HEK293 (cell line): Measurements from ENCODE around the gene YIPF2.

ENCODE experiments used
- CTCF ChIA-PET: fragments of 350-600 bp; formaldehyde crosslinking; extraction: SDS; loops from one replicate; lab custom pipeline; 2021; ENCODE audit warnings: antibody characterized with exemption; lab: Yijun Ruan, JAX
- POLR2A ChIA-PET: fragments of 300-600 bp; formaldehyde crosslinking; extraction: SDS; loops from one replicate; lab custom pipeline; 2020; ENCODE audit warnings: antibody characterized with exemption, inconsistent platforms; lab: Yijun Ruan, JAX
- H3K27ac ChIP-seq: fragments of 200-500 bp; sonication (Bioruptor generic); 2 replicates; pipeline ENCODE4 v1.5.1; 2014; ENCODE audit warnings: low read depth, low read length, control low read depth, inconsistent platforms; ENCODE audit errors: extremely low read depth
- H3K36me3 ChIP-seq, 2 experiments: fragments of 200-500 bp in 1 of 2; sonication (Bioruptor generic) in 1 of 2; 1 replicate in 1 of 2; 2 replicates in 1 of 2; pipeline ENCODE4 v1.5.1; 2014 to 2017; ENCODE audit warnings: inconsistent platforms in 2 of 2, low read length in 2 of 2; ENCODE audit not compliant: control insufficient read depth in 2 of 2, insufficient read depth in 1 of 2
- H3K4me1 ChIP-seq: fragments of 200-500 bp; sonication (Bioruptor generic); 2 replicates; pipeline ENCODE4 v1.5.1; 2014; ENCODE audit warnings: mild to moderate bottlenecking, low read length, inconsistent platforms; ENCODE audit not compliant: control insufficient read depth, insufficient read depth
- H3K4me3 ChIP-seq: 2 replicates; pipeline ENCODE4 v1.5.1; 2011; ENCODE audit warnings: low read depth, mild to moderate bottlenecking, control low read depth, low read length, moderate library complexity
- H3K9me3 ChIP-seq: fragments of 200-500 bp; sonication (Bioruptor generic); 2 replicates; pipeline ENCODE4 v1.5.1; 2014; ENCODE audit warnings: low read depth, low read length, inconsistent platforms; ENCODE audit not compliant: control insufficient read depth, insufficient read depth
- HOXC10 ChIP-seq: sonication (generic); formaldehyde crosslinking; IDR thresholded peaks from 2 replicates; pipeline ENCODE4 v1.8.1; 2023; ENCODE audit warnings: mild to moderate bottlenecking, missing genetic modification reagents
- KLF9 ChIP-seq: fragments of 450-650 bp; formaldehyde crosslinking; IDR thresholded peaks from 2 replicates; pipeline ENCODE4 v1.5.1; 2016; ENCODE audit warnings: missing biosample characterization, missing genetic modification characterization, low read depth
- PRDM10 ChIP-seq: fragments of 450-650 bp; formaldehyde crosslinking; IDR thresholded peaks from 2 replicates; pipeline ENCODE4 v1.5.1; 2016; ENCODE audit warnings: missing biosample characterization, missing genetic modification characterization
- SETDB1 ChIP-seq: IDR thresholded peaks from one replicate; pipeline ENCODE4 v1.6.1; 2017; ENCODE audit warnings: mild to moderate bottlenecking, low read length, moderate library complexity, mixed read lengths; ENCODE audit not compliant: insufficient read length
- ZBTB17 ChIP-seq: fragments of 450-650 bp; formaldehyde crosslinking; IDR thresholded peaks from 2 replicates; pipeline ENCODE4 v1.5.1; 2016; ENCODE audit warnings: missing biosample characterization, missing genetic modification characterization
- ZBTB44 ChIP-seq: fragments of 450-650 bp; IDR thresholded peaks from 2 replicates; pipeline ENCODE4 v1.5.1; 2018; ENCODE audit warnings: missing biosample characterization, mild to moderate bottlenecking, missing genetic modification characterization
- ZBTB7A ChIP-seq: fragments of 450-650 bp; formaldehyde crosslinking; IDR thresholded peaks from 2 replicates; pipeline ENCODE4 v1.5.1; 2016; ENCODE audit warnings: low read depth, missing biosample characterization, missing genetic modification characterization
- ZFP3 ChIP-seq: fragments of 450-650 bp; formaldehyde crosslinking; IDR thresholded peaks from 2 replicates; pipeline ENCODE4 v1.5.1; 2016; ENCODE audit warnings: low read depth, missing biosample characterization, missing genetic modification characterization
- ZNF175 ChIP-seq: fragments of 450-650 bp; formaldehyde crosslinking; IDR thresholded peaks from 2 replicates; pipeline ENCODE4 v1.5.1; 2016; ENCODE audit warnings: missing biosample characterization, missing genetic modification characterization
- ZNF18 ChIP-seq: fragments of 450-650 bp; formaldehyde crosslinking; IDR thresholded peaks from 2 replicates; pipeline ENCODE4 v1.5.1; 2016; ENCODE audit warnings: missing biosample characterization, missing genetic modification characterization
- ZNF221 ChIP-seq: fragments of 450-650 bp; formaldehyde crosslinking; IDR thresholded peaks from 2 replicates; pipeline ENCODE4 v1.5.1; 2017; ENCODE audit warnings: missing biosample characterization, missing genetic modification characterization, borderline replicate concordance
- ZNF391 ChIP-seq: fragments of 450-650 bp; formaldehyde crosslinking; IDR thresholded peaks from 2 replicates; pipeline ENCODE4 v1.5.1; 2016; ENCODE audit warnings: low read depth, missing biosample characterization, missing genetic modification characterization, borderline replicate concordance
- ZNF394 ChIP-seq: fragments of 450-650 bp; formaldehyde crosslinking; IDR thresholded peaks from 2 replicates; pipeline ENCODE4 v1.5.1; 2016; ENCODE audit warnings: missing biosample characterization, missing genetic modification characterization, mild to moderate bottlenecking, moderate library complexity, borderline replicate concordance
- ZNF416 ChIP-seq: fragments of 450-650 bp; formaldehyde crosslinking; IDR thresholded peaks from 2 replicates; pipeline ENCODE4 v1.5.1; 2016; ENCODE audit warnings: missing biosample characterization, missing genetic modification characterization
- ZNF518A ChIP-seq: fragments of 450-650 bp; formaldehyde crosslinking; conservative IDR thresholded peaks from 2 replicates; pipeline ENCODE4 v1.5.1; 2016; ENCODE audit warnings: low read depth, missing biosample characterization, missing genetic modification characterization
- ZNF692 ChIP-seq: fragments of 450-650 bp; formaldehyde crosslinking; IDR thresholded peaks from 2 replicates; pipeline ENCODE4 v1.5.1; 2016; ENCODE audit warnings: missing biosample characterization, missing genetic modification characterization

YIPF2 gene

GRCh38 chr19:10952809-10953208 lies 24.4 kb upstream of the YIPF2 start:
- CTCF ChIA-PET = interaction anchor here (0.7 to 1.2 kb wide), 2 partner anchors 12 to 16 kb away, joined by 3 to 11 read pairs; no protein-coding TSS in a partner anchor
- H3K27ac ChIP-seq = no peak overlapping the region
- H3K4me1 ChIP-seq = no peaks in the 10 kb centered on the region
- no peak overlapping the region for H3K4me3 ChIP-seq
- H3K9me3 ChIP-seq = no peaks in the 10 kb centered on the region
- TF ChIP-seq ZBTB17 (tag by site-specific recombination) (no peak), ZNF518A (tag by site-specific recombination) (no peak), ZBTB7A (tag by site-specific recombination) (no peak), SETDB1 (no peak), ZNF391 (tag by site-specific recombination) (no peak), ZNF175 (tag by site-specific recombination) (no peak), ZNF416 (no peak), KLF9 (no peak), ZNF692 (tag by site-specific recombination) (no peak), ZNF394 (no peak), ZFP3 (tag by site-specific recombination) (no peak), HOXC10 (no peak), ZBTB44 (tag by site-specific recombination) (no peak)
- TF ChIP-seq, all 188 proteins: peak for 0
- POLR2A ChIA-PET = no interaction called here
- no peaks in the 10 kb centered on the region for H3K36me3 ChIP-seq

GRCh38 chr19:10946958-10947657 lies 18.7 kb upstream of the YIPF2 start:
- TF ChIP-seq PRDM10 = peak; percentile 77
- peak; percentile 4; the same call in 1 of the 2 replicates for TF ChIP-seq ZNF18 (tag by site-specific recombination)
- TF ChIP-seq ZNF221 (tag by site-specific recombination) = no peak
- TF ChIP-seq, all 188 proteins: peak for 2
- H3K36me3 ChIP-seq = no peaks in the 10 kb centered on the region
- no peaks in the 10 kb centered on the region for H3K9me3 ChIP-seq
- no peak overlapping the region for H3K4me3 ChIP-seq
- POLR2A ChIA-PET = no interaction called here
- CTCF ChIA-PET = interaction anchor here (0.7 to 1.1 kb wide), 3 partner anchors 10 to 89 kb away, joined by 3 to 8 read pairs (median 4); no protein-coding TSS in a partner anchor
- no peak overlapping the region for H3K27ac ChIP-seq
- H3K4me1 ChIP-seq = no peaks in the 10 kb centered on the region
